Fibroblast of pulmonary artery (primary cell): ENCODE data around the gene PHTF1.
A peak's percentile ranks its signal among the peaks of the same experiment; 100 is the strongest.

Experiments used
- DNase-seq: peaks from one replicate; pipeline ENCODE4 v3.0.0-alpha.2; 2010; ENCODE audit warnings: low read depth
- H3K4me3 ChIP-seq: replicated peaks from 2 replicates; pipeline ENCODE4 v1.5.1; 2011; ENCODE audit warnings: low read depth, mild to moderate bottlenecking, control low read depth, low read length, moderate library complexity
- CTCF ChIP-seq: IDR thresholded peaks from 2 replicates; pipeline ENCODE4 v1.5.1; 2011; ENCODE audit warnings: mild to moderate bottlenecking, control low read depth, low read length, inconsistent platforms; ENCODE audit errors: missing control alignments

PHTF1 gene

GRCh38 chr1:113779542-113779941 lies 20.3 kb upstream of the PHTF1 start:
- no peak overlapping the region for H3K4me3 ChIP-seq

GRCh38 chr1:113777561-113777960 lies 18.3 kb upstream of the PHTF1 start:
- TF ChIP-seq CTCF = no peak
- no peak overlapping the region for H3K4me3 ChIP-seq
- DNase-seq = no peak

More at GRCh38 chr1:113779542-113779941, 20.3 kb upstream of the PHTF1 start:
- no peak for TF ChIP-seq CTCF
- no peak for DNase-seq

- H3K4me3 ChIP-seq = no peak overlapping the region
- TF ChIP-seq CTCF = no peak
- DNase-seq = no peak
Measured at GRCh38 chr1:113770031-113770430, 10.7 kb upstream of the PHTF1 start.

- no peak for DNase-seq
- no peak for TF ChIP-seq CTCF
- H3K4me3 ChIP-seq = no peak overlapping the region
Measured at GRCh38 chr1:113769601-113769970, 10.3 kb upstream of the PHTF1 start.

- TF ChIP-seq CTCF = no peak
- DNase-seq = no peak
- no peak overlapping the region for H3K4me3 ChIP-seq
Measured at GRCh38 chr1:113768916-113769600, 9.8 kb upstream of the PHTF1 start.

GRCh38 chr1:113765306-113766230 lies 6.3 kb upstream of the PHTF1 start:
- peak; percentile 34 for DNase-seq
- TF ChIP-seq CTCF = no peak
- no peak overlapping the region for H3K4me3 ChIP-seq
